ENCODE data around the gene PVALB. TPM values are rescaled to one million over a fixed set of nuclear protein-coding genes. Genes with fewer than 3 reads are reported as not detected.

PVALB gene
- total RNA-seq, 1 donor from 2014 or later, result not detected

DNA sequence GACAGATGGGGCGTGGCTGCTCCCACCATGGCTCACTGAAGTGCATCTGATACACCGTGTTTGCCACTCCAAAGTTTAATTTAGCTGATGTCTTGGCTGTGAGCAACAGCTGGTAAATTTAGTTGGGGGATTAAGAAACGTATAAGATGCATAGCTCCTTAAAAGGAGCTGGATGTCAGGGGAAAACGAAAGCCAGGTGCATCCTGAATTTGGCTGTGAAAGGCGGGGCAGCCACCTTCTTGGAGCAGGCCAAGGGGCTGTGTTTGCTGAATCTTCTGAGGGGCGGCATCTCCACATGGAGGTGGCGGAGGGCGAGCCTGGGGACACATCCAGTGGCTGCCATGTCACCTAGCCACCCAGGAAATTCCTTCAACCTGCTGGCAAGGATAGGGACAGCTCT, 23.3 kb upstream of the PVALB start:
- DNase-seq (ENCODE audit: low spot score in 2 of 2, unreplicated experiment in 2 of 2), result no peak
- Mint-ChIP-seq H3K27ac (no peak overlapping the region), H3K9me3 (peaks cover 13% of the 10 kb centered on the region), H3K4me1 (peaks cover 2% of the 10 kb centered on the region), H3K4me3 (no peak overlapping the region), H3K36me3 (no peaks in the 10 kb centered on the region), H3K27me3 (ENCODE audit: low read depth) (peaks cover 56% of the 10 kb centered on the region)
- TF ChIP-seq, protein P1, sequence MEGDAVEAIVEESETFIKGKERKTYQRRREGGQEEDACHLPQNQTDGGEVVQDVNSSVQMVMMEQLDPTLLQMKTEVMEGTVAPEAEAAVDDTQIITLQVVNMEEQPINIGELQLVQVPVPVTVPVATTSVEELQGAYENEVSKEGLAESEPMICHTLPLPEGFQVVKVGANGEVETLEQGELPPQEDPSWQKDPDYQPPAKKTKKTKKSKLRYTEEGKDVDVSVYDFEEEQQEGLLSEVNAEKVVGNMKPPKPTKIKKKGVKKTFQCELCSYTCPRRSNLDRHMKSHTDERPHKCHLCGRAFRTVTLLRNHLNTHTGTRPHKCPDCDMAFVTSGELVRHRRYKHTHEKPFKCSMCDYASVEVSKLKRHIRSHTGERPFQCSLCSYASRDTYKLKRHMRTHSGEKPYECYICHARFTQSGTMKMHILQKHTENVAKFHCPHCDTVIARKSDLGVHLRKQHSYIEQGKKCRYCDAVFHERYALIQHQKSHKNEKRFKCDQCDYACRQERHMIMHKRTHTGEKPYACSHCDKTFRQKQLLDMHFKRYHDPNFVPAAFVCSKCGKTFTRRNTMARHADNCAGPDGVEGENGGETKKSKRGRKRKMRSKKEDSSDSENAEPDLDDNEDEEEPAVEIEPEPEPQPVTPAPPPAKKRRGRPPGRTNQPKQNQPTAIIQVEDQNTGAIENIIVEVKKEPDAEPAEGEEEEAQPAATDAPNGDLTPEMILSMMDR (IDR thresholded peaks at IDR 0.05; ENCODE audit: unreplicated experiment), result no peak

DNA sequence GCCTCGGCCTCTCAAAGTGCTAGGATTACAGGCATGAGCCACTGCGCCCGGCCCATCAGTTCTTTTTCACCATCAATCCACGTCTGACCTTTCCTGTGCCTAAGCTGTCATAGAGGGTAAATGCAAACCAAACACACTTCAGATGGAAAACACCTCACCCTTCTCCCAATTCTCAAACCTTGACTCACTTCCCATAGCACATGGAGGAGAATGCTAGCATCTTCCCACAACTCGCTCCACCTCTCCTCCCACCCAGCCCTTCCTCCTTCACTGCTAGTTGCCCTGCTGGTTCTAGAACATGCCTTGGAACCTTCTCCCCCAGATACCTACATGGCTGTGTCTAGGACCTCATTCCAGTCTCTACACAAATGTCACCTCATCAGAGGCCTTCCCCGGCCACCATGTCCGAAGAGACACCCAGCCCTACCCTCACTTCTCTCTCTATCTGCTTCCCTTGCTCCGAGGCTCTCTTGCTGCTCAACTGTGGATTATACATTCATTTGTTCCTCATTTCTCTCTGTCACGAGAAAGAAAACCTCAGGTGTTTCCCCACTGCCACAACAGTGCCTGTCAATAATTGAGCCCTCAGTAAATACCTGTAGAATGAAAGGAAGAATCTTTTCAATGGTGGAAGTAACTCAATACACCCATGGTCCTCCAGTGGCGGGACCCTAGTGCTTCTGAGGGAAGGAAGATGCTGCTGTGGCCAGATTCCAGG, 22.7 kb upstream of the PVALB start:
- Mint-ChIP-seq H3K27me3 (ENCODE audit: low read depth) (peaks cover 50% of the 10 kb centered on the region), H3K36me3 (no peaks in the 10 kb centered on the region), H3K9me3 (peaks cover 13% of the 10 kb centered on the region), H3K4me1 (peaks cover 2% of the 10 kb centered on the region), H3K4me3 (no peak overlapping the region), H3K27ac (no peak overlapping the region)
- TF ChIP-seq, protein P1 (IDR thresholded peaks at IDR 0.05; ENCODE audit: unreplicated experiment), result no peak
- no peak for DNase-seq (ENCODE audit: low spot score in 2 of 2, unreplicated experiment in 2 of 2)

DNA sequence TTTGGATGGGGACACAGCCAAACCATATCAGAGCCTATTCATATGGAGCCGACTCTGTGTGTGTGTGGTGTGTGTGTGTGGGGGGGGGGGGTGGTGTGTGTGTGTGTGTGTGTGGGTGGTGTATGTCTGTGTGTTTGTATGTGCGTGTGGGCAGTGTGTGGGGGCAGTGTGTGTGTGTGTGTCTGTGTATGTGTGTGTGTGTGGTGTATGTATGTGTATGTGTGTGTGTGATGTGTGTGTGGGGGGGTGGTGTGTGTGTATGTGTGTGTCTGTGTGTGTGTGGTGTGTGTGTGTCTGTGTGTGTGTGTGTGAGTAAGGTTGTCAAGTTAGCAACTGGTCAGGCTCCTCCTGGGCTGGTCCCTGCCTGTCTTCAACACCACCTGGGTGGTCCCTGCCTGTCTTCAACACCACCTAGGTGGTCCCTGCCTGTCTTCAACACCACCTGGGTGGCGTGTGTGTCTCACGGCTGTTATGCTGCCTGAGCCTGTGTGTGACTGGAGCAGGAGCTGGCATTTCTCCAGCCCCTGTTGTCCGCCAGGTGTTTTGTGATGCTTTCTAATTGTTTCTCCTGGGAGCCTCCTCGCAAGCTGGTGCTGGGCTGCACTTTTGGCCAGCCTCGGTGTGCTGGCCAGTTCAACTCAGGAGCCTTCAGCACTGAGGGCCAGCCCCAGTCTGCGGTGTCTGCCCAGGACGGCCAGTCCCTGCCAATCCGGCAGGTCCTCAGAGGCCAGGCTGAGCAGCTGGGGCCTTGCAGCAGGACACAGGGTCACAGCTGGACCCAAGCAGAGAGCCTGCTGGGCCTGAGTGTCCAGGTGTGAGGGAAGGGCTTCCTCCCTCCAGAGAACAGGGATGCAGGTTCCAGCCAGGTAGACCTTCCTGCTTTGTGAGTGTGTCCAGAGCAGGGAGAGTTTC, 21.5 kb upstream of the PVALB start:
- TF ChIP-seq, protein P1 (IDR thresholded peaks at IDR 0.05; ENCODE audit: unreplicated experiment), result no peak
- Mint-ChIP-seq H3K27me3 (ENCODE audit: low read depth) (peaks cover 45% of the 10 kb centered on the region), H3K27ac (no peak overlapping the region), H3K36me3 (no peaks in the 10 kb centered on the region), H3K4me3 (no peak overlapping the region), H3K9me3 (peaks cover 13% of the 10 kb centered on the region), H3K4me1 (peaks cover 2% of the 10 kb centered on the region)
- DNase-seq (ENCODE audit: low spot score in 2 of 2, unreplicated experiment in 2 of 2), result no peak

DNA sequence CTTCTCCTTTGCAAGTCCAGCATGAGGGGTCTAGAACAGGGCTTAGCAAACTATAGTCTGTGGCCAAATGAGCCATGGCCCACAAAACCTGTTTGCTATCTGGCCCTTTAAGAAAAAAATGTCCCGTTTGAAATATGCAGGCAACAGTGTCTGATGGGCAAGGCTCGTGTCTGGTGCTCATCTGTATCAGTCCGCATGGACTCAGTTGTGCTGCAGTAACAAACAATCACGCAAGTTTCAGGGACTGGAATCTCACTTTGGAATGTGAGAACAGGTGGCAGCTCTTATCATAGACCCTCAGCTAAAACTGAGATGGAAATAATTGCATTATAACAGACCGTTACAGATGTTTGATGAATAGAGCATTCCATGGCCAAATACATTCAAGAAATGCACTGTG, 19.1 kb upstream of the PVALB start:
- Mint-ChIP-seq H3K27ac (no peak overlapping the region), H3K36me3 (no peaks in the 10 kb centered on the region), H3K4me3 (no peak overlapping the region), H3K4me1 (peaks cover 2% of the 10 kb centered on the region), H3K27me3 (ENCODE audit: low read depth) (peaks cover 41% of the 10 kb centered on the region), H3K9me3 (peaks cover 16% of the 10 kb centered on the region)
- TF ChIP-seq, protein P1 (IDR thresholded peaks at IDR 0.05; ENCODE audit: unreplicated experiment), result no peak
- no peak for DNase-seq (ENCODE audit: low spot score in 2 of 2, unreplicated experiment in 2 of 2)

DNA sequence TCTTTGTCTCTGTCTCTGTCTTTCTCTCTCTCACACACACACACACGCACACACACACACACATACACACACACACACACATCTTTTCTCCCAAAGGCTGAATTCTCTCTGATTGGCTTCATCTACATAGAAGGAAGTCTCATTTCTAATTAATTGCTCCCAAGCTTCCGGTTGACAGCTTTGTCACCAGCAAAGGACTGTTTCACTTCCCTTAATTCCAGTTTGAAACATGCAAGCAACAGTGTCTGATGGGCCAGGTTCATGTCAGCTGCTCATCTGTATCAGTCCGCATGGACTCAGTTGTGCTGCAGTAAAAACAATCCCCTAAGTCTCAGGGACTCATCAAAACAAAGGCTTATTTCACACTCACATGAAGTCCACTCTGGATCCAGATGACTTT, 16.2 kb upstream of the PVALB start:
- Mint-ChIP-seq H3K4me3 (no peak overlapping the region), H3K4me1 (peaks cover 2% of the 10 kb centered on the region), H3K9me3 (peaks cover 16% of the 10 kb centered on the region), H3K27ac (no peak overlapping the region), H3K27me3 (ENCODE audit: low read depth) (peaks cover 42% of the 10 kb centered on the region), H3K36me3 (no peaks in the 10 kb centered on the region)
- no peak for DNase-seq (ENCODE audit: low spot score in 2 of 2, unreplicated experiment in 2 of 2)
- TF ChIP-seq, protein P1 (IDR thresholded peaks at IDR 0.05; ENCODE audit: unreplicated experiment), result no peak

Data from mesothelial cell of epicardium (in vitro differentiated cells).